GM23338 (cell line): ENCODE data around the gene SERAC1.

Experiments
- ETS1 ChIP-seq: IDR thresholded peaks from 2 replicates; pipeline ENCODE4 v1.6.1; 2016; ENCODE audit warnings: antibody characterized with exemption
- EZH2phosphoT487 ChIP-seq: fragments of 200-600 bp; sonication (generic); IDR thresholded peaks from one replicate; pipeline ENCODE4 v1.8.1; 2018; ENCODE audit warnings: antibody characterized with exemption; ENCODE audit not compliant: unreplicated experiment
- TF ChIP-seq, protein P1 (sequence below), 2 experiments: fragments of 200-600 bp in 1 of 2; sonication (generic) in 1 of 2; conservative IDR thresholded peaks; 2 replicates each; pipeline versions ENCODE4 v1.5.1 to v1.6.1; 2016 to 2017; ENCODE audit warnings: antibody characterized with exemption in 2 of 2, low read depth in 2 of 2, mild to moderate bottlenecking in 2 of 2, moderate library complexity in 1 of 2

DNA sequence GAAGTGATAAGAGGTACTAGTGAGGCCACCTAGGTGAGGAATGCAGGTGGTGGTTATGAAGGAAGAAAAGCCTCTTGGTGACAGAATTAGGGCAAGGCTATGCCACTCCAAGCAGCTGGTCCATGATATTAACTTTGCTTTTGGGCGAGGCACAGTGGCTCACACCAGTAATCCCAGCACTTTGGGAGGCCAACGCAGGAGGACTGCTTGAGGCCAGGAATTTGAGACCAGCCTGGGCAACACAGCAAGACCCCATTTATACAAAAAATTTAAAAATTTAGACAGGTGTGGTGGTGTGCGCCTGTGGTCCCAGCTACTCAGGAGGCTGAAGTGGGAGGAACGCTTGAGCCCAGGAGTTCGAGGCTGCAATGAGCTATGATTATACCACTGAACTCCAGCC, 56.1 kb downstream of the SERAC1 start:
- no peak for TF ChIP-seq ETS1
- TF ChIP-seq EZH2phosphoT487: no peak
- TF ChIP-seq, protein P1, sequence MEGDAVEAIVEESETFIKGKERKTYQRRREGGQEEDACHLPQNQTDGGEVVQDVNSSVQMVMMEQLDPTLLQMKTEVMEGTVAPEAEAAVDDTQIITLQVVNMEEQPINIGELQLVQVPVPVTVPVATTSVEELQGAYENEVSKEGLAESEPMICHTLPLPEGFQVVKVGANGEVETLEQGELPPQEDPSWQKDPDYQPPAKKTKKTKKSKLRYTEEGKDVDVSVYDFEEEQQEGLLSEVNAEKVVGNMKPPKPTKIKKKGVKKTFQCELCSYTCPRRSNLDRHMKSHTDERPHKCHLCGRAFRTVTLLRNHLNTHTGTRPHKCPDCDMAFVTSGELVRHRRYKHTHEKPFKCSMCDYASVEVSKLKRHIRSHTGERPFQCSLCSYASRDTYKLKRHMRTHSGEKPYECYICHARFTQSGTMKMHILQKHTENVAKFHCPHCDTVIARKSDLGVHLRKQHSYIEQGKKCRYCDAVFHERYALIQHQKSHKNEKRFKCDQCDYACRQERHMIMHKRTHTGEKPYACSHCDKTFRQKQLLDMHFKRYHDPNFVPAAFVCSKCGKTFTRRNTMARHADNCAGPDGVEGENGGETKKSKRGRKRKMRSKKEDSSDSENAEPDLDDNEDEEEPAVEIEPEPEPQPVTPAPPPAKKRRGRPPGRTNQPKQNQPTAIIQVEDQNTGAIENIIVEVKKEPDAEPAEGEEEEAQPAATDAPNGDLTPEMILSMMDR (conservative IDR thresholded peaks at IDR 0.05; ENCODE audit: low read depth in 2 of 2): no peak
